Subcutaneous adipose tissue (tissue), 4 donors: ENCODE data around the gene BORCS5. TPM values are rescaled to one million over a fixed set of nuclear protein-coding genes. Genes with fewer than 3 reads are reported as not detected.

Source experiments
- total RNA-seq, 4 donors: library from RNA; depleted of rRNA; stranded (reverse); fragments of >200 nt; gene quantifications; one replicate each; pipeline ENCODE4 v1.1.0, GENCODE V29; 2016
- TF ChIP-seq, protein P1 (sequence below): fragments of 450-650 bp; IDR thresholded peaks from one replicate; pipeline ENCODE4 v1.5.1; 2016; ENCODE audit warnings: low read depth, mild to moderate bottlenecking, control low read depth, antibody characterized with exemption, moderate library complexity

Gene BORCS5
- total RNA-seq, 4 donors from 2014 or later, result 9.8 to 21.4 (median 14.6) TPM

DNA sequence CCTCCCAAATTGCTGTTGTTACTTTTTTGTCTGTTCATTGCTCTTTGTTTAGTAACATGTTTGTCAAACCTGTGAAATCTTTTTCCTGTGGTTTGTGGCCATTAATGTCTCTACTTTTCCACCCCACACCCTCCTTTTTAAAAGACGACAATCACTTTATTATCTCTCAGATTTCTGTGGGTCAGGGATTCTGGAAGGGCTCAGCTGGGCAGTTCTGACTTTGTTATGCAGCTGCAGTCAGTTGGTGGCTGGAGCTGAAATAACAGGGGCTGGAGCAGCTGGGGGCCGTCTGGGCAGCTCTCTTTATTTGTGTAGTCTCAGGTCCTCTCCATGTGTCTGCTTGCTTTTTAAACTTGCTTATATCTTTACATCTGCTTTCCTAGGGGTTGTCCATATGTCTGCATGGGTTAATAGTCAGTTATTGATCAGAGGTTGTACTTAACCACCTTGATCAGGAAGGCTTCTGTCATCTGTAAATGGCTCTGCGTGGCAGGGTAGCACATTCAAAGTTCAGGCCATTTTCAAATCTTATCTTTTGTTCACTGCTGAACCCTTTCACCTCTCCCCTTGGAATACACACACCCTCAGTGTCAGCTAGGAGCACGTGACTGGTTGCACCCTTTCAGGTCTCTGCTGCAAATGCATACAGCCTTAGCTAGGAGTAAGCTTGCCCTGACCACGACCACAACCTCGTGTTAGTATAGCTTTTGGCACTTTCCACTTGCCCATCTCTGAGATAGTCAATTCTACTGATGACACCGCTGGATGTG is 27.9 kb downstream of the BORCS5 start:
- TF ChIP-seq, protein P1, sequence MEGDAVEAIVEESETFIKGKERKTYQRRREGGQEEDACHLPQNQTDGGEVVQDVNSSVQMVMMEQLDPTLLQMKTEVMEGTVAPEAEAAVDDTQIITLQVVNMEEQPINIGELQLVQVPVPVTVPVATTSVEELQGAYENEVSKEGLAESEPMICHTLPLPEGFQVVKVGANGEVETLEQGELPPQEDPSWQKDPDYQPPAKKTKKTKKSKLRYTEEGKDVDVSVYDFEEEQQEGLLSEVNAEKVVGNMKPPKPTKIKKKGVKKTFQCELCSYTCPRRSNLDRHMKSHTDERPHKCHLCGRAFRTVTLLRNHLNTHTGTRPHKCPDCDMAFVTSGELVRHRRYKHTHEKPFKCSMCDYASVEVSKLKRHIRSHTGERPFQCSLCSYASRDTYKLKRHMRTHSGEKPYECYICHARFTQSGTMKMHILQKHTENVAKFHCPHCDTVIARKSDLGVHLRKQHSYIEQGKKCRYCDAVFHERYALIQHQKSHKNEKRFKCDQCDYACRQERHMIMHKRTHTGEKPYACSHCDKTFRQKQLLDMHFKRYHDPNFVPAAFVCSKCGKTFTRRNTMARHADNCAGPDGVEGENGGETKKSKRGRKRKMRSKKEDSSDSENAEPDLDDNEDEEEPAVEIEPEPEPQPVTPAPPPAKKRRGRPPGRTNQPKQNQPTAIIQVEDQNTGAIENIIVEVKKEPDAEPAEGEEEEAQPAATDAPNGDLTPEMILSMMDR, result no peak

DNA sequence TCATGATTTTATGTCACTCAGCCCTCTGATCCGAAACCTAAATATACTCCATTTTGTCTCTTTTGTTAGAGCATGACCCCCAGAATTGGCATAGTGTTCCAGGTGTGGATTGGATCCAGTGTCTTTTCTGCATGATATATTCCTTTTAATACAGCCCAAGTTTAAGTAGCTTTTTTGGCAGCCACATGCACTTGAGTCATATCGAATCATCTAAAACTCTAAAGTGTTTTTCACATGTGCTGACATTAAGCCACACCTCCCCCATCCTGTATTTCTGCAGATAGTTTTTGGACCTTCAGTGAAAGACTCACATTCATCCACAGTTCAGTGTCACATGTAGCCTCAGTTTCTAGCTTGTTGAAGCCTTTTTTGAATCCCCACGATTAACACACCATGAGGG is 30.6 kb downstream of the BORCS5 start:
- TF ChIP-seq, protein P1, result no peak

DNA sequence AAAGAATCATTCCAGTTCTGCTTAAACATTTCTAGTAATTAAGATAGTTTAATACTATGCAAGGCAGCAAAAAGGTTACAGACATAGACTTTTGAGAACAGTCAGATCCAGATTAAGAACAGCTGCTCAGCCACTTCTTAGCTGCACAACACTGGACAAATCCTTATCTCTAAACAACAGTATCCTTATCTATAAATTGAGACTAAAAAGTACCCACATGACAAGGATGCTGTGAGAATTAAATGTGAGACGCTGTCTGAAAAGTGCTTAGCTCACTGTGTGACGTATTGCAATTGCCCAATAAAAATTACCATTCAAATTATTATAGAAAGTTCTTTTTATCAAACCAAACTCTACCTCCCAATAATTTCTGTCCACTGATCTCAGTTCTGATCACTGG is 35.5 kb downstream of the BORCS5 start:
- TF ChIP-seq, protein P1, result no peak

DNA sequence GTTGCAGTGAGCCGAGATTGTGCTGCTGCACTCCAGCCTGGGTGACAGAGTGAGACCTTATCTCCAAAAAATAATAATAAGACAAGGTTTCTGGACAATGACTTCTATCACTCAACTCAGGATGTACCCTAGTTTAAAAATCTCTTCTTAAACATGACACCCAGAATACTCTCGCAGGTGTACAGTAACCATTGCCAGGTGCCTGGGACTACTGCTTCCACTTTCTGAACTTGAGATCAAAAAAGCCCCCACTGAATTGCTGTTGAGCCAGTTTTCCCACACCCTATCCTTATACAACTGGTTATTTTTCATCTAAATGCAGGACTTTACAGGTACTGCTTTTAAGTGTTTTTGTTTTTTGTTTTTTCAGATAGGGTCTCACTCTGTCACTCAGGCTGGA is 36.3 kb downstream of the BORCS5 start:
- TF ChIP-seq, protein P1, result no peak

DNA sequence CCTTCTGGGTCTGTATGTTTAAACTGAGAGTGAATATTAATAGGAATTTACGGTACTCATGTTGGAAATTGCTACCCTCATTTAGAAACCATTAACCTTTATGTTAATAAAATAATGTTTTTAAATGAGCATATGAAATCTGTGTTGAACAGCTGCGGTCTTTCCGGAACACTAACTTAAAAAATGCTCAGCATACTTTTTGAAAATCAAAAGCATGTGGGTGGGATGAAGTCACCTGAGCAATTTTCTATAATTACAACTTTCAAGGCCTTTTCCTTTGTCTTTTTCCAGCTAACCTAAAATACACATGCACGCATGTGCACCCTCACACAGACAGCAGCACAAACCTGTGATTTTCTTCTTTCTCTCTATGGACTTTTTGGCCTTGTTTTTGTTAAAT is 39.8 kb downstream of the BORCS5 start:
- TF ChIP-seq, protein P1, result no peak

DNA sequence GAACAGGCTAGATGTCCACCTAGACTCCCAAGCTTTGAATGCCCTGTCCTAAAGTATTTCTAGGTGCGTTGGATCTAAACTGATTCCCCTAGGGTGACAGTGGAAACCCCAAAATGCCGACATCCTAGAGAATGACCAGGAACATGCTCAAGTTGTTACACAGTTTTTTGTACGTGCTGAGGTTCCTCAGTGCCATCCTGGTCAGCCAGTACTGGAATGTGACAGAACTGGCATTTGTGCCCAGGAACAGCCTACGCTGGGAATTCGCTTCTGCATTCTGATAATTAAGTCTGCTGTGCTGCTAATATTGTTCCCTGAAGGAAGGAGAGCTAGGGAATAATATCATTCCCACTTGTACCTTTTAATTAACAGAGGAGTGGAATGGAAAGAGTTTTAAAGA is 40.3 kb downstream of the BORCS5 start:
- TF ChIP-seq, protein P1, result no peak

DNA sequence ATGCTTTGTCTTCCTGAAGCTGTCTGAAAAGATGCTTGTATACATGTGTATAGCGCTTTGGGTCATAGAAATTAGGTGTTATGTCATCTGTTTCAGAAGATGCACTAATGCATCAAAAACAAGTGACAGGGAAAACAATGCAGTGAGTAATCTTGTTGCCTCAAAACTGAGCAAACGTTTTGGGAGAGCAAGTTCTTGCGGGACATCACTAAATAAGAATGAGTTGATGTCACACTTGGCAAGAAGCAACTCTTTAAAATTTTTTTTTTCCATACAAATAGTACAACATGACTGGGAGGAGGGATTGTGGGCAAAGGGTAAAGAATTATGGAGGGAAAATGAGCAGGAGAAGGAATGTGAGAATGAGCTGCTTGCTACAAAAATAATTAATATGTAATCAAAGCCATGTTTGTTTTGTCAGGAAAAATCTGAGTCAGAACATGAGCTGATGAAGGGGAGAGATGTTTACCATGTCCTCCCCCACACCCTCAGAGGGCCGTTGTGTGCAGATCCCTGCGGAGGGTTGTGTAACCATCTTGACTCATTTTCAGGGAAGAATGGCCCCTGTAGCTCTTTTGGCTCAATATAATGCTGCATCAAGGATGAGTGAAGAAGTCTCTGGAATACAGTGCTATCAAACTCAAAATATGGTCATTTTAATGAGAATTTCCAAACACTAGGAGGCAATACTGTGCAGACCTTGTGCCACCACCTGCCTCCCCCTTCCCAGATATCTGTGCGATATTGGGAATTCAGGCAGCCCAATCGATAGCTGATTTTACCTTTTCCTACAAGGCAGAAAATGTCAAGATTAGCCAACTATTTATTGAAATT is 41.4 kb downstream of the BORCS5 start:
- TF ChIP-seq, protein P1, result no peak
